ENCODE measurements around the gene KDM4C.

DNA sequence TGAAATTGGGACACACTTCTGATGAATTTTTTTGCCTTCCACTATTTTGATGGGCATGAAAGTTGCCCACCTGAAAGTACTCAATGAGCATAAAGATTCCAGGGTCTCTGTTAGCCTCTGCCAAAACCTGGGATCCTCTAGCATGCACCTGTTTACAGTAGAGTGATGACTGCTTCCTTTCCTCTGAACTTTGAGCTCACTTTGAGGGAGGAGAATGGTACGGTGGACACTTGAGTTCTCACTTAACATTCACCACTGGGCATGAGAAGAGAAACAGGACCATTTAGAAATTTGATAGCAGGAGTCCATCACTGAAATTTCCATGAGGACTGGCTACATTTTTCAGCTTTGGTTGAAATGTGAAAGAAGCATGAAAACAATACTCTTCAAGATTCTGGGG, 374.8 kb downstream of the KDM4C start:
- TF ChIP-seq EZH2 (IDR thresholded peaks at IDR 0.05; ENCODE audit: low read length, missing control alignments) = no peak
- TF ChIP-seq, protein P1, sequence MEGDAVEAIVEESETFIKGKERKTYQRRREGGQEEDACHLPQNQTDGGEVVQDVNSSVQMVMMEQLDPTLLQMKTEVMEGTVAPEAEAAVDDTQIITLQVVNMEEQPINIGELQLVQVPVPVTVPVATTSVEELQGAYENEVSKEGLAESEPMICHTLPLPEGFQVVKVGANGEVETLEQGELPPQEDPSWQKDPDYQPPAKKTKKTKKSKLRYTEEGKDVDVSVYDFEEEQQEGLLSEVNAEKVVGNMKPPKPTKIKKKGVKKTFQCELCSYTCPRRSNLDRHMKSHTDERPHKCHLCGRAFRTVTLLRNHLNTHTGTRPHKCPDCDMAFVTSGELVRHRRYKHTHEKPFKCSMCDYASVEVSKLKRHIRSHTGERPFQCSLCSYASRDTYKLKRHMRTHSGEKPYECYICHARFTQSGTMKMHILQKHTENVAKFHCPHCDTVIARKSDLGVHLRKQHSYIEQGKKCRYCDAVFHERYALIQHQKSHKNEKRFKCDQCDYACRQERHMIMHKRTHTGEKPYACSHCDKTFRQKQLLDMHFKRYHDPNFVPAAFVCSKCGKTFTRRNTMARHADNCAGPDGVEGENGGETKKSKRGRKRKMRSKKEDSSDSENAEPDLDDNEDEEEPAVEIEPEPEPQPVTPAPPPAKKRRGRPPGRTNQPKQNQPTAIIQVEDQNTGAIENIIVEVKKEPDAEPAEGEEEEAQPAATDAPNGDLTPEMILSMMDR (conservative IDR thresholded peaks at IDR 0.05 in 1 of 2, IDR thresholded peaks at IDR 0.05 in 1 of 2; ENCODE audit: low read depth in 1 of 2, low read length in 2 of 2) = no peak
